Measurements from ENCODE around the gene FPGS.

FPGS gene

DNA sequence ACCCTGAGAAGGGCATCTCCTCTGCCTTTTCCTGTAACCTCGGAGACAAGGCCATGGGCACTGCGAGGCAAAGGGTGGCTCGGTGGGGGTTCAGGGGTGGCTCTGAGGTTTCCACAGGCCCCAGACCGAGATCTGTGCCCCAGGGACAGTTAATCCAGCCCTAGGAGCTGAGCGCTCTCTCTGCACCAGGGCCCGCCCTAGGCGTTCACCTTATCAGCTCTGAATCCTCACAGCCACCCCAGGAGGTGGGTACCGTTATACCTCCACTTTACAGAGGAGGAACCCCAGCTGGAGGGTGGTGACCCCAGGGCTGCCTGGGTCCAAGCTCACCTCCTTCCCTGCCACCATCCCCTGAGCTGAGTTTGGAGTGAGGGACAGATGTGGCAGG lies 54.0 kb downstream of the FPGS start:
- DNase-seq (ENCODE audit: low read depth in 2 of 2, low spot score in 1 of 2): no peak

DNA sequence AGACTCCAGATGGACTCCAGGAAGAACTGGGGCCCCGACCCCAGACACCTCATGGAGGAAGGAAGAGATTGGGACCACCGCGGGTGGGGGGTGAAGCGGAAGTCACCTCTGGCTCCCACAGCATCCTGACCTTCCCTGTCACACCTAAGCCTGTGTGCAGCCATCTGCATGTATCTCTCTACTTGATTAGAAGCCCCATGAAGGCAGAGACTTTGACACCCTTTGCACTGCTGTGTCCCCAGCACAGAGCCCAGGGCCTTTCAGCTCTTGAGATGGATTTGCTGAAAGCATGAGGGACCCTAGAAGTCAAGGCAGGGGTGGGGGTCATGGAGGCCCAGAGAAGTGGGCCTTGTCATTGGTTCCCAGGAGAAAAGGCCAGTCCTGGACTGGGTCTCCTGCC lies 54.6 kb downstream of the FPGS start:
- no peak for DNase-seq (ENCODE audit: low read depth in 2 of 2, low spot score in 1 of 2)

DNA sequence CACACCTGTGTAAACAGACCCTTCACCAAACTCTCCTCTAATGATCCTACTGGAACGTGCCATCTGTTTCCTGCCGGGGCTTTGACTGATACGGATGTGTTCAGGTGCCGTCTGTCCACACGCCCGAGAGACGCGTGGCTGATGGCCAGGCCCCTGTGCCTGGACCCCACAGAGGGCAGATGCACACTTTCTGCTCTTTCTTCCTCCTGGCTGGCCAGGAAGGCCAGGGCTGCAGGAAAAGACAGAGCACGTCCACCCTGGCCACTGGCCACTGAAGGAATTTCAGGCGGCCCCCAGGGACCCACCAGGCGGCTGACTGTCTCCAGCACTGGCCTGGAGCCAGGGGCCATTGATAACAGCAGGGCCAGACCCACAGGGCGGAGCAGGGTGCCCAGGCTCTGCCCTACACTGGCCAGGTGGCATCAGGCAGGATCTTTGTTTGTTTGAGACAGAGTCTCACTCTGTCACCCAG lies 55.4 kb downstream of the FPGS start:
- DNase-seq (ENCODE audit: low read depth in 2 of 2, low spot score in 1 of 2): no peak

GRCh38 chr9:127860260-127860659 lies 57.6 kb downstream of the FPGS start:
- no peak for DNase-seq (ENCODE audit: low read depth in 2 of 2, low spot score in 1 of 2)

DNA sequence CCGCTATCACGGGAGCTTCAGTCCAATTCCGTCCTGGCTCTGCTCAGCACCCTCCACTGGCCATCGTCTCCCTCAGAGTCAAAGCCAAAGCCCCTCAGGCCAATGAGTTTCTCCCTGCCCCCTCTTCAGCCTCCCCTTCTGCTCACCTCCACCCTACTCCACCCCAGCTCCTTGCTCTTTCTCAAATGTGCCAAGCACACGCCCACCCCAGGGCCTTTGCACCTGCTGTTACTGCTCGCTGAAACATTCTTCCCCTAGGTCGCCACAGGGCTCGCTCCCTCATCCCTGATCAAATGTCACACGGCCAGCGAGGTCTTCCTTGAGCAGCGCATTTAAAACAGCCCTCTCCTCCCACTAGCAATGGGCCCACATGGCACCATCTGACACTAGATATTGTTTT lies 58.1 kb downstream of the FPGS start:
- DNase-seq (ENCODE audit: low read depth in 2 of 2, low spot score in 1 of 2): no peak

- DNase-seq (ENCODE audit: low read depth in 2 of 2, low spot score in 1 of 2): peak; percentile 24 to 25
These were observed 59.7 kb downstream of the FPGS start for GRCh38 chr9:127862075-127863011.

- no peak for DNase-seq (ENCODE audit: low read depth in 2 of 2, low spot score in 1 of 2)
These were observed 60.5 kb downstream of the FPGS start for GRCh38 chr9:127863191-127863621.
